ENCODE measurements around the gene CCNF.

Gene CCNF

DNA sequence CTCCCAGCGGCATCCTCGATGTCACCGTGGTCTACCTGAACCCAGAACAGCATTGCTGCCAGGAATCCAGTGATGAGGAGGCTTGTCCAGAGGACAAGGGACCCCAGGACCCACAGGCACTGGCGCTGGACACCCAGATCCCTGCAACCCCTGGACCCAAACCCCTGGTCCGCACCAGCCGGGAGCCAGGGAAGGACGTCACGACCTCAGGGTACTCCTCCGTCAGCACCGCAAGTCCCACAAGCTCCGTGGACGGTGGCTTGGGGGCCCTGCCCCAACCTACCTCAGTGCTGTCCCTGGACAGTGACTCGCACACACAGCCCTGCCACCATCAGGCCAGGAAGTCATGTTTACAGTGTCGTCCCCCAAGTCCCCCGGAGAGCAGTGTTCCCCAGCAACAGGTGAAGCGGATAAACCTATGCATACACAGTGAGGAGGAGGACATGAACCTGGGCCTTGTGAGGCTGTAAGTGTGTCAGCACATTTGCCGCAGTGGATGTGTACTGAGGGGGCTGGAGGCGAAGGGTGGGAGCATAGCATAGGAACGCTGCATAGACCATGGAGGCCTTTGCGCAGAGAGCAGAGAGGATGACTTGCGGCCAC is 27.4 kb downstream of the CCNF start:
- TF ChIP-seq, protein P1, sequence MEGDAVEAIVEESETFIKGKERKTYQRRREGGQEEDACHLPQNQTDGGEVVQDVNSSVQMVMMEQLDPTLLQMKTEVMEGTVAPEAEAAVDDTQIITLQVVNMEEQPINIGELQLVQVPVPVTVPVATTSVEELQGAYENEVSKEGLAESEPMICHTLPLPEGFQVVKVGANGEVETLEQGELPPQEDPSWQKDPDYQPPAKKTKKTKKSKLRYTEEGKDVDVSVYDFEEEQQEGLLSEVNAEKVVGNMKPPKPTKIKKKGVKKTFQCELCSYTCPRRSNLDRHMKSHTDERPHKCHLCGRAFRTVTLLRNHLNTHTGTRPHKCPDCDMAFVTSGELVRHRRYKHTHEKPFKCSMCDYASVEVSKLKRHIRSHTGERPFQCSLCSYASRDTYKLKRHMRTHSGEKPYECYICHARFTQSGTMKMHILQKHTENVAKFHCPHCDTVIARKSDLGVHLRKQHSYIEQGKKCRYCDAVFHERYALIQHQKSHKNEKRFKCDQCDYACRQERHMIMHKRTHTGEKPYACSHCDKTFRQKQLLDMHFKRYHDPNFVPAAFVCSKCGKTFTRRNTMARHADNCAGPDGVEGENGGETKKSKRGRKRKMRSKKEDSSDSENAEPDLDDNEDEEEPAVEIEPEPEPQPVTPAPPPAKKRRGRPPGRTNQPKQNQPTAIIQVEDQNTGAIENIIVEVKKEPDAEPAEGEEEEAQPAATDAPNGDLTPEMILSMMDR (IDR thresholded peaks at IDR 0.05; ENCODE audit: borderline replicate concordance, control extremely low read depth, extremely low read depth, insufficient read depth, missing control alignments): no peak
- no peak for DNase-seq (ENCODE audit: low spot score)
- in situ Hi-C loops (cut with MboI; ENCODE audit: low sequenced_read_pairs, unreplicated experiment): no loop called here

DNA sequence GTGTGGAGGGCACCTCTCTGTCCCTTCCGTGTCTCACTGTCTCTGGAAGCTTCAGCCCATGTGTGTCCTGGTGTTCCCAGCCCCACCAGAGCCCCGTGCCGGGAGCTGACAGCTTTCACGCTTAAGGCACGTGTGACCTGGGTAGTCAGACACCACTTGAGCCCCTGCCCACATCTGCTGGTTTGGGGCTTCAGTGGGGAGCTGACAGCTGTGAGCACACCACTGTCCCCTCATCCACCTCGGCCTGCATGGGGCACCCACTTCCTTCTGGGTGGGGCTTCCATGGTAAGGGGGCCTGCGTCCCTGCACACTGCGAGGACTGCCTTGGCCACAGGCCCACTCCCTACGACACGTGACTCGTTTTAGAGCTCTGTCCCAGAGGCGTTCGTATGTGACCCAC is 28.0 kb downstream of the CCNF start:
- in situ Hi-C loops (cut with MboI; ENCODE audit: low sequenced_read_pairs, unreplicated experiment): no loop called here
- no peak for DNase-seq (ENCODE audit: low spot score)

DNA sequence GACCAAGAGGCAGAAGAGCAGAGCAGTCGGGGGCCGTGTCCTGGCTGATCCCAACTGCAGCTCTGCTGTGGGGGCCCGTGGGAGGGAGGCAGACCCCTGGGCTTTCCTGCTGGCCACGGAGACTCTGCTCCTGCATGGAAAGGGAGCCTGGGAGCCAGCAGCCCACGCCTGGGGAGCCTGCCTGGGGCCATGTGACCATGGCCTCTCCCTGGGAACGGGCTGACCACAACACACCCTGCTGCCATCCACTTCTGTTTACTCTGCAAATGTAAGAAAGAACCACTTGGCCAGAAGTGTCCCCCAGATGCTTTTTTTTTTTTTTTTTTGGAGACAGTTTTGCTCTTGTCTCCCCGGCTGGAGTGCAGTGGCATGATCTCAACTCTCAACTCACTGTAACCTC is 28.7 kb downstream of the CCNF start:
- TF ChIP-seq, protein P1 (IDR thresholded peaks at IDR 0.05; ENCODE audit: borderline replicate concordance, control extremely low read depth, extremely low read depth, insufficient read depth, missing control alignments): no peak
- no peak for DNase-seq (ENCODE audit: low spot score)
- in situ Hi-C loops (cut with MboI; ENCODE audit: low sequenced_read_pairs, unreplicated experiment): no loop called here

More for the DNA sequence above, 28.0 kb downstream of the CCNF start:
- TF ChIP-seq, protein P1 (IDR thresholded peaks at IDR 0.05; ENCODE audit: borderline replicate concordance, control extremely low read depth, extremely low read depth, insufficient read depth, missing control alignments): no peak

DNA sequence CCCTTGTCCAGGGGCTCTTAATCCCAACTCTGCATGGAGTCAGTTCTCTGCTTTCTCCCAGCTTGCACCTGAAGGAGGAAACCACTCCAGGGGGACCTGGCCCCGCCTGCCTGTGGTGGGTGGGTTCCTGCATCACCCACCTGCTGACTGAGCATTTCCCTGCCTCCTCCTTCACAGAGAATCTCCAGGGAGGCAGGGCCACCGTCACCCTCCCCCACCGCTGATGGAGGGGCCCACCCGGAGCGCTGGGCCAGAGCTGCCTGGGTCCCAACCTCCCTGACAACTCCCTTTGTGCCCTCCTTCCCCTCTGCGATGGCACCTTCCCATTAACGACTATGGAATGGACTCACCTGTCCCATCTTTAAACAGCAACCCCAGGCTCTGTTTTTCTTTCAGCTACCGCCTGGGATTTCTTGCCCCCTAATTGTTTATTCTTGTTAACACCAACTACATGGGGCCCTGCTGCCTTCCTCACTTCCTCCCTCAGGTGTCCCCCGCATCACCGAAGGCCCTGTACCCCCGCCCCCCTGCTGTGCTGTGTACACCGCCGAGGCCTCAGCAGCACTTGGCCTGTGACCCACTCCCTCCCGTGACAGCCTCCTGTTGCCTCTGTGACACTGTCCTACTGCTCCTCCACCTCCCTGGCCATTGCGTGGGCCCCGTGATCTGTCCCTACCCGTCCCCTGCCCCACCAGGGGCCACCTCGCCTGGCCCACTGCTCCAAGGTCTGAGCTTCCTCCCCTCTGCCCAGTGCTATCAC is 29.8 kb downstream of the CCNF start:
- no peak for DNase-seq (ENCODE audit: low spot score)

DNA sequence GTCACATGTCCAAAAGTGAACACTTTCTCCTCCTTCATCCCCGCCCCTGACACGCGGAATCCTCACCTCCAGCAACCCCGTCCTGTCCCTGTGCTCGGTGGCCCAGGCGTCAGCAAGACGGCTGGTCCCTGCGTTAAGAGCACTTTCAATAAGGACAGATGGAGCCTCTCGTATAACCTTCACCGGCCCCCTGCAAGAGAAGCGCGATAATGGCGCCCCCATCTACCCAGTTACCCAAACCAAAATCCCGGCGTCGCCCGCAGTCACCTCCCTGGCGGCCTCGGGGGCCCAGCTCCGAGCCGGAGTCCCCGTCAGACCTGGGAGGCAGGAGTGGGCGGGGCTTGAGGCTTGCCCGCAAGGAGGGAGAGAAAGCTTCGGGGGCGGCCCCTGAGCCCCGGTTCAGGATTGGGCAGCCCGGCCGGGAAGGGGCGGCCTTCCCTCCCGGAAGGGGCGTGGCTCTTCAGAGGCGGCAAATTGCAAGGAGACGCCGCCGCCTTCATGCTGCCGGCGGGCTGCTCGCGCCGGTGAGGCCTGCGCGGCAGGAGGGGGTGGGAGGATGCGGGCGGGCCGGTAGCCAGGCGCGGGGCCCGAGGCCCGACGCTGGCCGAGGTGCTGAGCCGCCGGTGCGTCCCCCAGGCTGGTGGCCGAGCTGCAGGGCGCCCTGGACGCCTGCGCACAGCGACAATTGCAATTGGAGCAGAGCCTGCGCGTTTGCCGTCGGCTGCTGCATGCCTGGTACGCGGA is 30.6 kb downstream of the CCNF start, which contains the start of gene TEDC2:
Gene TEDC2 (plus strand): TSS at position 463 of the 744 bp plus-strand sequence. CDS start 36 bp downstream, at position 499.
- in situ Hi-C loops (cut with MboI; ENCODE audit: low sequenced_read_pairs, unreplicated experiment): no loop called here
- TF ChIP-seq, protein P1 (IDR thresholded peaks at IDR 0.05; ENCODE audit: borderline replicate concordance, control extremely low read depth, extremely low read depth, insufficient read depth, missing control alignments): no peak
- peak; percentile 100 for DNase-seq (ENCODE audit: low spot score)

More for the DNA sequence above, 29.8 kb downstream of the CCNF start:
- TF ChIP-seq, protein P1 (IDR thresholded peaks at IDR 0.05; ENCODE audit: borderline replicate concordance, control extremely low read depth, extremely low read depth, insufficient read depth, missing control alignments): no peak
- in situ Hi-C loops (cut with MboI; ENCODE audit: low sequenced_read_pairs, unreplicated experiment): no loop called here

DNA sequence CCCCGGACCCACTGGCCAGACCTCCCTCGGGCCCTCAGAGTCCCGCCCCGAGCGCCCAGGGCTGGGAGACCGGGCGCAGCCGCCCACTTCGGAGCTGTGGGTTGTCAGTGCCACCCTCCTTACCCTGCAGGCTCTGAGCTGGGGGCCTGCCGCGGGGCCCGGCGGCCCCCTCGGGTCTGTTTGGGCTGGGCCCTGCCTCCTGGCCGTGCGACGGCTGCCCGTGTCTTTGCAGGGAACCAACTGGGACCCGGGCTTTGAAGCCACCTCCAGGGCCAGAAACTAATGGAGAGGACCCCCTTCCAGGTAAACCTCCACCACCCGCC is 31.1 kb downstream of the CCNF start:
- TF ChIP-seq, protein P1 (IDR thresholded peaks at IDR 0.05; ENCODE audit: borderline replicate concordance, control extremely low read depth, extremely low read depth, insufficient read depth, missing control alignments): no peak
- in situ Hi-C loops (cut with MboI; ENCODE audit: low sequenced_read_pairs, unreplicated experiment): no loop called here
- DNase-seq (ENCODE audit: low spot score): no peak
